GM23248 (cell line): ENCODE measurements around the gene SLC2A10.

Source experiments
- EZH2 ChIP-seq: fragments of 200-600 bp; sonication (generic); IDR thresholded peaks from 2 replicates; pipeline ENCODE4 v1.6.1; 2018; ENCODE audit warnings: antibody characterized with exemption, mild to moderate bottlenecking; ENCODE audit not compliant: insufficient read depth, poor library complexity, severe bottlenecking
- EZH2phosphoT487 ChIP-seq: fragments of 200-600 bp; sonication (generic); IDR thresholded peaks from 2 replicates; pipeline ENCODE4 v1.6.1; 2018; ENCODE audit warnings: antibody characterized with exemption, moderate library complexity, mild to moderate bottlenecking, low read depth; ENCODE audit not compliant: insufficient read depth

GRCh38 chr20:46749147-46749546 lies 39.7 kb downstream of the SLC2A10 start:
- TF ChIP-seq EZH2 (no peak), EZH2phosphoT487 (no peak)
